B cell (primary cell): ENCODE results near the gene KCNJ1. TPM values are rescaled to one million over a fixed set of nuclear protein-coding genes. Genes with fewer than 3 reads are reported as not detected.
A peak's percentile ranks its signal among the peaks of the same experiment; 100 is the strongest.

Experiments used
- ATAC-seq: fragments of 200-7000 bp; cut with Tn5 transposase; one replicate; pipeline ENCODE4 v1.10.0; 2021; ENCODE audit warnings: low read depth, mild to moderate bottlenecking, moderate number of reproducible peaks, moderate library complexity
- CTCF ChIA-PET: fragments of 350-600 bp; sonication (Branson Sonifier 250); formaldehyde crosslinking; loops from one replicate; lab custom pipeline; 2021; ENCODE audit warnings: antibody characterized with exemption, inconsistent platforms; lab: Charles Lee
- POLR2A ChIA-PET: fragments of 350-600 bp; sonication (Branson Sonifier 250); formaldehyde crosslinking; loops from one replicate; lab custom pipeline; 2021; ENCODE audit warnings: antibody characterized with exemption; lab: Charles Lee
- DNase-seq: peaks from one replicate; pipeline ENCODE4 v3.0.0; 2013
- H2AFZ ChIP-seq: 2 replicates; pipeline ENCODE4 v1.6.1; 2012; ENCODE audit warnings: mild to moderate bottlenecking, low read depth, low read length; ENCODE audit not compliant: insufficient read depth, poor library complexity, severe bottlenecking
- H3K27ac ChIP-seq, 2 donors: 1 replicate in 1 of 2; 2 replicates in 1 of 2; pipeline ENCODE4 v1.5.1; 2012 to 2013; ENCODE audit warnings: low read length in 2 of 2, mild to moderate bottlenecking in 2 of 2, moderate library complexity in 1 of 2
- H3K27me3 ChIP-seq, 4 experiments: fragments of 200-600 bp in 1 of 4; sonication (generic) in 1 of 4; replicated peaks in 1 of 4; 1 replicate in 2 of 4; 2 replicates in 2 of 4; pipeline versions ENCODE4 v1.6.1 to v1.7.0; 2013 to 2016; ENCODE audit warnings: low read length in 3 of 4, mild to moderate bottlenecking in 2 of 4, mixed read lengths in 1 of 4, moderate library complexity in 1 of 4; ENCODE audit not compliant: insufficient read depth in 4 of 4, control insufficient read depth in 3 of 4; ENCODE audit errors: control extremely low read depth in 1 of 4
- H3K36me3 ChIP-seq, 2 experiments: replicated peaks in 1 of 2; 1 replicate in 1 of 2; 2 replicates in 1 of 2; pipeline versions ENCODE4 v1.6.1 to v1.7.1; 2013; ENCODE audit warnings: low read length in 1 of 2; ENCODE audit not compliant: insufficient read depth in 2 of 2, control insufficient read depth in 1 of 2; ENCODE audit errors: control extremely low read depth in 1 of 2, extremely low read depth in 1 of 2
- H3K4me1 ChIP-seq, 2 donors: fragments of 200-600 bp in 1 of 2; sonication (generic) in 1 of 2; 1 replicate in 1 of 2; 2 replicates in 1 of 2; pipeline versions ENCODE4 v1.5.1 to v1.6.1; 2013 to 2017; ENCODE audit warnings: low read length in 2 of 2; ENCODE audit not compliant: control insufficient read depth in 2 of 2, insufficient read depth in 2 of 2
- H3K4me2 ChIP-seq: replicated peaks from 2 replicates; pipeline ENCODE3; 2012; ENCODE audit warnings: mild to moderate bottlenecking, low read depth, low read length; ENCODE audit not compliant: poor library complexity, severe bottlenecking
- H3K4me3 ChIP-seq, 5 experiments: fragments of 200-600 bp in 1 of 5; sonication (generic) in 1 of 5; 1 replicate in 3 of 5; 2 replicates in 2 of 5; pipeline versions ENCODE4 v1.5.1 to v1.7.0; 2011 to 2016; ENCODE audit warnings: low read length in 4 of 5, mild to moderate bottlenecking in 4 of 5, low read depth in 2 of 5, control low read depth in 1 of 5, moderate library complexity in 1 of 5; ENCODE audit not compliant: insufficient read depth in 1 of 5; ENCODE audit errors: control extremely low read depth in 1 of 5, extremely low read depth in 1 of 5
- H3K79me2 ChIP-seq: fragments of 200-600 bp; sonication (generic); one replicate; pipeline ENCODE4 v1.6.0; 2016; ENCODE audit warnings: low read length; ENCODE audit not compliant: control insufficient read depth, insufficient read depth
- H3K9ac ChIP-seq: fragments of 200-600 bp; sonication (generic); 2 replicates; pipeline ENCODE4 v1.6.1; 2017; ENCODE audit warnings: mild to moderate bottlenecking, low read length, moderate library complexity
- H3K9me3 ChIP-seq, 3 donors: one replicate each; pipeline versions ENCODE4 v1.6.1 to v1.7.1; 2013; ENCODE audit warnings: low read length in 2 of 3; ENCODE audit not compliant: control insufficient read depth in 2 of 3, insufficient read depth in 1 of 3; ENCODE audit errors: control extremely low read depth in 1 of 3
- H4K20me1 ChIP-seq: 2 replicates; pipeline ENCODE4 v1.6.0; 2012; ENCODE audit warnings: mild to moderate bottlenecking, low read length; ENCODE audit not compliant: insufficient read depth, control insufficient read depth, poor library complexity, severe bottlenecking
- H3K27ac Mint-ChIP-seq: one replicate; pipeline ENCODE4 v1.8.0; 2021; ENCODE audit warnings: mixed read lengths
- H3K27me3 Mint-ChIP-seq: one replicate; pipeline ENCODE4 v1.8.0; 2021; ENCODE audit warnings: mixed read lengths
- H3K4me1 Mint-ChIP-seq: one replicate; pipeline ENCODE4 v1.8.0; 2021; ENCODE audit warnings: mixed read lengths
- H3K4me3 Mint-ChIP-seq: one replicate; pipeline ENCODE4 v1.8.0; 2021; ENCODE audit warnings: mixed read lengths
- H3K9me3 Mint-ChIP-seq: one replicate; pipeline ENCODE4 v1.8.0; 2022; ENCODE audit warnings: mixed read lengths; ENCODE audit not compliant: insufficient read depth
- CTCF ChIP-seq: fragments of 200-600 bp; IDR thresholded peaks from one replicate; pipeline ENCODE4 v1.8.0; 2022; ENCODE audit warnings: antibody characterized with exemption, mild to moderate bottlenecking
- EZH2 ChIP-seq: IDR thresholded peaks from 2 replicates; pipeline ENCODE4 v1.6.1; 2012; ENCODE audit warnings: borderline replicate concordance, low read depth, mild to moderate bottlenecking, moderate library complexity, low read length; ENCODE audit not compliant: insufficient read depth, poor library complexity, severe bottlenecking
- WGBS: methylation state at CpG from one replicate; pipeline ENCODE4 v1.1.5; 2013; ENCODE audit warnings: missing lambda C conversion rate; ENCODE audit not compliant: insufficient coverage; 5-methylcytosine and 5-hydroxymethylcytosine counted together
- intact Hi-C: fragments of 100-400 bp; cut with micrococcal nuclease; formaldehyde crosslinking; loops from one replicate; pipeline ENCODE4 v1.10.0; 2022
- polyA plus RNA-seq: library from polyadenylated mRNA; depleted of rRNA; stranded (reverse); fragments of >200 nt; gene quantifications from 2 replicates; pipeline ENCODE4 v1.2.3, GENCODE V29; 2012
- total RNA-seq, 2 donors: library from RNA; stranded (reverse); fragments of 120-200 nt in 1 of 2; gene quantifications; 1 replicate in 1 of 2; 2 replicates in 1 of 2; pipeline versions ENCODE4 v1.2.3 to v1.2.4, GENCODE V29; 2013 to 2022

The KCNJ1 gene
- total and polyA plus RNA-seq, 2 donors (not counting 1 experiment from before 2014, with no cell fraction given) = not detected

DNA sequence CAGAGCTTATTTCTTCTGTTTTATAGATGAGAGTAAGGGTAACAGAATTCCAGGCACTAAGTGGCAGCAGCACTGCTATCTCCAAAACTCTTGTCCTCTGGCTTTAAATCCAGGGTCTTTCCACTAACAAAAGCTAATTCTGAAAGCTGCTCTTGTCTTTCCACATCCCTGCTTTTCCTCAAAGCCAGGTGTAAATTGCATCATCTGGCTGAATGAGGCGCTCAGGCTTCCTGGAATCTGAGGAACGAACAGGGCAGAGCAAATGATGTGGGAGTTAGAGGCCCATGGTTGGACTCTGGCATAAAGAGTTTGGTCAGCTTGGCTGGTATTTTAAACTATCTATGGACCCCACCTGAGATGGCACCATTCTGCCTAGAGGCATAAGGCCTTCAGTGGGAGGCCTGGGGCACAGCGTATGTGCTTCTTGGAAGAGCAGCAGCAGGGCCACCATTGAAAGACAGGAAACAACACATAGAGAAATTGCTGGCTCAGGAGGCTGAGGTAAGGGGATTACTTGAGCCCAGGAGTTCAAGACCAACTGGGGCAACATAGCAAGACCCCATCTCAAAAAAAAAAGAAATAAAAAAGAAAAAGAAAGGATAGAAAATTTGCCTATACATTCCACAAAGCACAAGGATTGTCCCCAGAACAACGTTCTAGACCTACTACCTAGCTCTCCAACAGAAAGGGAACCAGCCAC, 25.9 kb upstream of the KCNJ1 start:
- Histone ChIP-seq H3K27ac (no peak overlapping the region), H3K36me3 (no peaks in the 10 kb centered on the region), H3K27me3 (peaks cover 0 to 80% (median 61%) of the 10 kb centered on the region in 4 experiments), H3K4me3 (no peak overlapping the region), H3K9ac (no peak overlapping the region), H4K20me1 (no peaks in the 10 kb centered on the region), H3K4me1 (peaks cover 31 to 40% of the 10 kb centered on the region in 2 donors), H3K4me2 (no peak overlapping the region), H3K9me3 (peaks cover 0 to 10% (median 0%) of the 10 kb centered on the region in 3 donors), H2AFZ (no peak overlapping the region), H3K79me2 (no peaks in the 10 kb centered on the region)
- ATAC-seq = no peak
- intact Hi-C loops = no loop called here
- ChIA-PET CTCF (interaction anchor here (0.9 to 10.9 kb wide), 7 partner anchors 9 to 736 kb away, joined by 3 to 315 read pairs (median 7); no protein-coding TSS in a partner anchor), POLR2A (interaction anchor here (0.5 to 0.6 kb wide), 2 partner anchors 13 to 417 kb away, joined by 5 to 6 read pairs; no protein-coding TSS in a partner anchor)
- peaks cover 29% of the 10 kb centered on the region for H3K4me1 Mint-ChIP-seq
- TF ChIP-seq EZH2 (no peak), CTCF (no peak)
- no peak for DNase-seq
- no peak overlapping the region for H3K27ac Mint-ChIP-seq
- H3K9me3 Mint-ChIP-seq = no peaks in the 10 kb centered on the region
- H3K4me3 Mint-ChIP-seq = no peak overlapping the region
- 95% methylated on average over 3 of the region's 4 CpGs for WGBS
- peaks cover 72% of the 10 kb centered on the region for H3K27me3 Mint-ChIP-seq

- Histone ChIP-seq H4K20me1 (no peaks in the 10 kb centered on the region), H3K4me2 (peak overlapping the region; percentile 82), H3K9ac (peak overlapping the region; percentile 16), H3K27ac (no peak overlapping the region), H3K79me2 (no peaks in the 10 kb centered on the region), H2AFZ (no peak overlapping the region), H3K36me3 (no peaks in the 10 kb centered on the region), H3K27me3 (peaks cover 0 to 91% (median 60%) of the 10 kb centered on the region in 4 experiments), H3K9me3 (peaks cover 0 to 10% (median 0%) of the 10 kb centered on the region in 3 donors), H3K4me3 (no peak overlapping the region), H3K4me1 (peaks cover 31 to 40% of the 10 kb centered on the region in 2 donors)
- Mint-ChIP-seq H3K4me3 (peak overlapping the region; percentile 75), H3K27me3 (peaks cover 73% of the 10 kb centered on the region), H3K9me3 (no peaks in the 10 kb centered on the region), H3K4me1 (peaks cover 29% of the 10 kb centered on the region), H3K27ac (no peak overlapping the region)
- ATAC-seq (no peak), DNase-seq (no peak)
- 37% methylated on average over 4 of the region's 6 CpGs for WGBS
- intact Hi-C loops = no loop called here
- ChIA-PET CTCF (interaction anchor here (0.9 to 10.9 kb wide), 6 partner anchors 8 to 64 kb away, joined by 3 to 315 read pairs (median 8); no protein-coding TSS in a partner anchor), POLR2A (no interaction called here)
- no peak for TF ChIP-seq EZH2
- TF ChIP-seq CTCF = no peak
Measured at GRCh38 chr11:128891913-128892398, 24.9 kb upstream of the KCNJ1 start.
